ENCODE data around the gene ARHGEF28.

The ARHGEF28 gene

DNA sequence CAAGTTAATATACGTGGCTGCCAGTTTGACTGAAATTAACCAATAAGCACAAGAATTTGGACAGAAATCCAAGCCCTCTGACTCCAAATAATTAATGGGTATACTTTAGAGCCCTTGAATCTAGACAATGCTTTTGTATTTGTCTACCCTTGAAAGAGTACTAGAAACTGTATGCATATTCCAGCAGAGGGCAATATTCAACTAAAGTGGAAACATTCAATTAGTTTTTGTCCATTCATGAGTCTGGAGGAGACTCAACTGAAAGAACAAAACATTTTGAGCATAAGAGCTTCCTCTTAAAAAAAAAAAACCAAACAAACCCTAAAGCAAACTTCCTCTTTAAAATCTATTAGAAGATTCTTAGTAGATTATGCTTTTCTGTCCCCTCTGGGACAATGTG, 157.8 kb downstream of the ARHGEF28 start:
- DNase-seq: no peak

DNA sequence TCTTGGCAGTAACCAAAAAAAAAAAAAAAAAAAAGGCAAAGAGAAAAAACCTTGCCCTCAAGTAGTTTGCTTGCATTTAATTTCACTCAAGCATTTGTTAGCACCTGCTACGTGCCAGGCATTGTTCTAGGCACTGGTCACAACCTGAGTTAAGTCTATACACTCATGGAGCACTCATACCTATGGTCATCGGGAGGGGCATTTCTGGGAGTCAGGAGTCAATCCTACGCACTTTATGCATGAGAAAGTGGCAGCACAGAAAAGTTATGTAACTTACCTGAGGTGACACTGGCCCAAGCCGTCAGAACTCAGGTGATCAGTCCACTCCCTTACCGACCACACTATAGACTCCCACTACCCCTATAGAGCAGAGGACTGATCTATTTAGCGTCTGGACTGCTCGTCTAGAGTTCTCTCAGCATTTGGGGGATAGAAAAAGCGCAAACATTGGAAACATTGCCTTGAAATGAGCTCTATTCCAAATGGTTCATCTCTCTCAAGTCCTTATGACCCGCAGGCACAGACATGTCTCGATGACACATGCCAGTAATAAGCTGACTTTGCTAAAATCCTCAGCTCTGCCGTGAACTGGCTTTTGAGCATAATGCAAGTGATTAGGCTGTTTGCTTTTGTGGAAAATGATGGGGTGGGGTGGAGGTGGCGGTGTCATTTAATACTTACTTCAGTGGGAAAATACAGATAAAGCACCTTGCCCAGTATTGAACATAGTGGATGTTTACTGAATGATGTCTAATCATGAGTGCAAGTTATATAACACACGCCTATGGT, 160.2 kb downstream of the ARHGEF28 start:
- DNase-seq: no peak

DNA sequence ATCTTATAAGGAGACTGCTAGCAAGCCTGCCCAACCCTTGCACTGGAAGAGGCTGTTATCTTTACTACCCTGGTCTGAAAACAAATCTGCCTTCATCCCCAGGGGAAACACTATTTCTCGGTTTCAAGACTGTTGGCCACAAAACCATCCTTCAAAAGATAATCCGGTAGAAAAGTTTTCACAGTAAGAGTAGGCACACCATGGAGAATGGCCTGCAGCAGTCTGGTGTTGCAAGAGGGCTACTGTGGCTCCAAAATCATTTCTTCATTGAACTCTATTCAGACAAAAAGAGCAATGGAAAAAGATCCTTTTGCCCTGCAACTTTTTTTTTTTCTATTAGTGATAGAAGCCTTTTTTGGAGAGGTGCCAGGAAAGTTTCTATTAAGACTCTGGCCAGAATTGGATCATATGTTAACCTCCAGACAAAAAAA, 163.9 kb downstream of the ARHGEF28 start:
- no peak for DNase-seq

GRCh38 chr5:73791389-73791788, 165.4 kb downstream of the ARHGEF28 start:
- DNase-seq: no peak

GRCh38 chr5:73792687-73793320, 166.8 kb downstream of the ARHGEF28 start:
- peak; percentile 74 for DNase-seq

DNA sequence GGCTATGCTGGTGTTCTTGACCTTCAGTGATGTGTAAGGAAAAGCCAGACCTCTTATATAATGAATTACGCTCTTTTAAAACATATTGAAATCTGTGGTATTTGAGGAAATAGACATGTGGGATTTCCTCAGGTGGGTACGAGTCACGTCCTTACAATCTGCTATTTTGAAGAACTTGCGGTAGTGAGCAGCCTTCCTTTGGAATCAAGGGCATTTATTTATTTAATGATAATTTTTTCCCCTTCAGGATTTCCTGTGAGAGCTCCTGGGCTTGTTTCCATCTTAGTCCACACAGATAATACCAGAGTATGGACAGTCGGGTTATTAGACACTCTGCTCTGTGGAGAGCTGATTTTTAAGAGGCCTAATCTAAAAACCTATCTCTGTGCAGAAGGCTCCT, 167.9 kb downstream of the ARHGEF28 start:
- DNase-seq: no peak

GRCh38 chr5:73796164-73797131, 170.5 kb downstream of the ARHGEF28 start:
- DNase-seq: peak; percentile 6

GRCh38 chr5:73797132-73797510, 171.1 kb downstream of the ARHGEF28 start:
- no peak for DNase-seq

DNA sequence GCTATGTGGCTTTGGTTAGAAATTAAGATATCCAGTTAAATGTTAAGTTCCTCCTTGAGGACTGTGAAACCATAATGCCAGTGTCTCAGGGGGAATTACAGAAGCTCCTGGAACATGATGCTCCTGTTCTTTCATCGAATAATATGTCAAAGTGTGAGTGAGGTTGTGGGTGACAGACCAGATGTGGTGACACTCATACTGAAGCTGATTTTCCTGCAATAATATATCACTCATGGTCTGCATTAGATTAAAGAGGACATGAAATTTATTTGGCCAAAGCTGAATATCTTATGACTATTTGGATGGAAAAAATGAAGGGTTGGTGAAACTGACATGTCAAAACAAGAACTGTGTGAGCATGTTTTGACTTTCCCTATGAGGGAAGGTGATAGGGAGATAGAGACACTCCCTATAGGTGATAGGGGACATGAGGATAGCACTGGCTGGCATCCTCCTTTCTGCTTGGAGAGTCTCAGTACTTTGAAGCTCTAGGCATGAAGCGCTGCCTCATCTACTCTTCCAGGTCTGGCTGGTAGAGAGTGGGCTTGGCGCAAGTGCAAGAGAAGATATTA, 173.5 kb downstream of the ARHGEF28 start:
- DNase-seq: no peak

GRCh38 chr5:73801686-73802085, 175.7 kb downstream of the ARHGEF28 start:
- DNase-seq: no peak

GRCh38 chr5:73805449-73805848, 179.5 kb downstream of the ARHGEF28 start:
- no peak for DNase-seq

DNA sequence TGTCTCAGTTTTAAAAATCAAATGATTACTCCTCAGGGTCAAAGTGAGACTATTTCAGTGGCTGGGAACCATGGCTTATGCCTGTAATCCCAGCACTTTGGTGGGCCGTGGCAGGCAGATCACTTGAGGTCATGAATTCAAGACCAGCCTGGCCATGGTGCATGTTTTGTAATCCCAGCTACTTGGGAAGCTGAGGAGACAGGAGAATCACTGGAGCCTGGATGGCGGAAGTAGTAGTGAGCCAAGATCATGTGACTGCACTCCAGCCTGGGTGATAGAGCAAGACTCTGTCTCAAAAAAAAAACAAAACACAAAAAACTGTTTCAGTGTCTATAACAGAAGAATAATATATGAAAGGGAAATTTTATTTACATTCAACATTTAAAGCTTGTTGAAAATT, 182.9 kb downstream of the ARHGEF28 start:
- no peak for DNase-seq

- no peak for DNase-seq
Observed at GRCh38 chr5:73810429-73810828, 184.4 kb downstream of the ARHGEF28 start.

DNA sequence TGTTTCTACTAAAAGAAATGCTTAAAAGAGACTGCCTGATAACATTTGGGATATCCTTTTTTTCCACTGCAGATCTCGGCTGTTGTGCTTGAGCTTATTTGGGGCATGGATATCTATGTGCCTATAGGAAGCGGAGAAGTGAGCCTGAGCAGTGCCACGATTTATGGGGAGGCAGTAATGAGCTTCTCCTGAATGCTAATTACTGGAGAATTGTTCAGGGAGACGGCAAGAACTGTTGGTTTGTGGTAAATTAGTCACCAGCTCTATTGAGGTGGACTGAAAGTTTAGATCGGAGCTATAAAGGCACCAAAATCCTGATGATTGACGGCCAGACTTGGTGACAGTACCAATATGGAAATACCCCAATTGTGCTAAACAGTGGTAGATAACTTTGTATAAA, 186.5 kb downstream of the ARHGEF28 start:
- DNase-seq: no peak

DNA sequence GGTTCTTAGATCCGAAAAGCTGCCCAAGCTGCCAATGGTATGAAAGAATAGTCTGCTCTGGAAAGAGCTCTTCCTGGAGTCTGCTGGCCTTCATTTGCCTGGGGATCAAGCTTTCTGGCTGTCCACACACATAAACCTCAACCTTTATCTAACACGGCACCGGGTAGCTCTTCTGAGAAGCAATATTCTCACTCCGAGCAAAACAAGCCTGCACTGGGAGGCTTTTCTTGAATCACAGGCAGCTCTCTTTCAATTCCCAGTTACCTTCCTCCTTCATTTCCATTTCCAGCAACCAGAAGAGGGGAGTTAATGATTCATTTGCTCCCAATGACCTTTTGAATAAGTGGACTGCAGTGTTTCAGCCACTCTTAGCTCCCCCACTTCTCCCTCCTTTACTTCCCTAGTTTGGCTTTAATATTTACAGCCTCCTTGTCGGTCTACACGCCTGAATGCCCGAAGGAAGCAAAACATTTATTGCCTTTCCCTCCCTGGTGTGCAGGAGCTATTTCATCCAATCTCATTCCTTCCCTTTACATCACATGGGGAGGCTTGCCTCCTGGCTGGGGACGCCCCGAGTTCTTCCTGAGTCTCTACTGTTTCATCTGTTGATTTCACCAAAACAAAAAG, 187.1 kb downstream of the ARHGEF28 start:
- DNase-seq: no peak

GRCh38 chr5:73814233-73814846, 188.3 kb downstream of the ARHGEF28 start:
- DNase-seq: no peak

GRCh38 chr5:73815631-73816030, 189.6 kb downstream of the ARHGEF28 start:
- DNase-seq: no peak

GRCh38 chr5:73816656-73817420, 190.8 kb downstream of the ARHGEF28 start:
- no peak for DNase-seq

DNA sequence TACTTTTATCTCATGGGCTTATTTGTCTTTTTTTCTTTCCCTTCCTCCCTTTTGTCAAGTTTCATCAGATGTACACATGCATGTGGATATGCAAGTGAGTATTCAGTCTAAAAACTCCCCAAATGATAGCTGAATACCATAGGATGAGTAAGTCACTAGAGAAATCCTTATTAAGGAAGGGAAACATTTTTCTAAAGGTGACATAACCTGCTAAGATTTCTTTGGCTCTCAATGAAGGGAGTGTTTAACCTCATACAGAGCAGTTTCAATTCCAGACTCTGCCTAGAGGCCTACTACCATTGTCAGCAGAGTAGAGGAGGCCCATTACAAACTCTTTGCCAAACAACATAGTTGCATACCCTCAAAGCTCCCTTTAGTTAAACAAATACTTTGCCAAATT, 192.4 kb downstream of the ARHGEF28 start:
- no peak for DNase-seq

- DNase-seq: no peak
Observed at GRCh38 chr5:73820326-73820725, 194.3 kb downstream of the ARHGEF28 start.

DNA sequence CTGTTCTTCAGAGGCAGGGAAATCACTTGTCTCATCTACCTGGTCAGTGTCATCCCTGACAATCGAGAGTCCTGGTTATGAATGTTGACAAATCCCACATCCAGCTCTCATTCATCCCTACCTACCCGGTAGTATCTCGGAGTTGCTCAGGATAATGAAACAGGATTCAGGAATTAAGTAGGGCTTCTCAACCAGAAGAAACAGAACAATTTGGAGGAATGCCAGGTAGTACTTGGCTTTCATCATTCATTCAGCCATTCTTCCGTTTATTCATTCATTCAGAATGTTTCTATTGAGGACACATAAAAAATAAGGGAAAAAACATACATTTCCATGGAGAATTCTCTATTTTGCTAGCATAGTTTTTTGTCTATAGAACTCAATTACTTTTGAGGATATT, 195.0 kb downstream of the ARHGEF28 start:
- DNase-seq: no peak

All from activated CD4-positive, alpha-beta T cell treated with anti-CD3 and anti-CD28 coated beads, Interleukin-2, Interleukin-6, amounts not matched to agents 100 ng/mL and 50 ng/mL, durations not matched to agents 16 hours and 8 hours (primary cell).